DND-41 (cell line): ENCODE data around the gene SPEF2.

Experiments used
- ATAC-seq: fragments of 200-7000 bp; cut with Tn5 transposase; 3 replicates; pipeline ENCODE4 v1.9.1; 2021; ENCODE audit warnings: low read depth; ENCODE audit not compliant: insufficient read depth
- DNase-seq: peaks from one replicate; pipeline ENCODE4 v3.0.0-alpha.2; 2020
- H2AFZ ChIP-seq: 2 replicates; pipeline ENCODE4 v1.6.0; 2012; ENCODE audit warnings: low read depth, low read length
- H3K27ac ChIP-seq: 2 replicates; pipeline ENCODE4 v1.5.1; 2012; ENCODE audit warnings: low read length, inconsistent platforms
- H3K27me3 ChIP-seq: fragments of 200-600 bp; sonication (generic); 2 replicates; pipeline ENCODE4 v1.6.0; 2012; ENCODE audit warnings: low read length, mild to moderate bottlenecking, inconsistent platforms; ENCODE audit not compliant: insufficient read depth, poor library complexity
- H3K36me3 ChIP-seq: 2 replicates; pipeline ENCODE4 v1.5.1; 2012; ENCODE audit warnings: low read length, inconsistent platforms; ENCODE audit not compliant: insufficient read depth
- H3K4me1 ChIP-seq: 2 replicates; pipeline ENCODE4 v1.5.1; 2012; ENCODE audit warnings: mild to moderate bottlenecking, low read length; ENCODE audit not compliant: insufficient read depth
- H3K4me2 ChIP-seq: 2 replicates; pipeline ENCODE4 v1.6.0; 2012; ENCODE audit warnings: mild to moderate bottlenecking, moderate library complexity, low read length, inconsistent platforms; ENCODE audit not compliant: insufficient read depth
- H3K4me3 ChIP-seq, 2 experiments: fragments of 200-600 bp in 1 of 2; shearing (Covaris generic) in 1 of 2; 2 replicates each; pipeline ENCODE4 v1.5.1; 2012 to 2016; ENCODE audit warnings: inconsistent platforms in 2 of 2, low read length in 2 of 2, mild to moderate bottlenecking in 2 of 2, low read depth in 1 of 2, moderate library complexity in 1 of 2
- H3K79me2 ChIP-seq: 2 replicates; pipeline ENCODE4 v1.6.0; 2012; ENCODE audit warnings: low read length, inconsistent platforms; ENCODE audit not compliant: insufficient read depth
- H3K9ac ChIP-seq: 2 replicates; pipeline ENCODE4 v1.6.0; 2012; ENCODE audit warnings: low read depth, mild to moderate bottlenecking, inconsistent platforms, low read length, moderate library complexity
- H3K9me3 ChIP-seq: 2 replicates; pipeline ENCODE4 v1.5.1; 2012; ENCODE audit warnings: low read length, moderate library complexity, mild to moderate bottlenecking, inconsistent platforms; ENCODE audit not compliant: insufficient read depth, severe bottlenecking
- H4K20me1 ChIP-seq: 2 replicates; pipeline ENCODE4 v1.6.0; 2012; ENCODE audit warnings: low read length; ENCODE audit not compliant: insufficient read depth
- CTCF ChIP-seq: IDR thresholded peaks from 2 replicates; pipeline ENCODE4 v1.5.1; 2012; ENCODE audit warnings: borderline replicate concordance, low read length, moderate library complexity, mild to moderate bottlenecking; ENCODE audit not compliant: poor library complexity, severe bottlenecking; ENCODE audit errors: extremely low read depth
- EZH2 ChIP-seq: IDR thresholded peaks from 3 replicates; pipeline ENCODE4 v1.6.1; 2012; ENCODE audit warnings: borderline replicate concordance, low read depth, mild to moderate bottlenecking, moderate library complexity, low read length, inconsistent platforms; ENCODE audit not compliant: severe bottlenecking

The SPEF2 gene

GRCh38 chr5:35681911-35682310 is 64.2 kb downstream of the SPEF2 start:
- no peak overlapping the region for H2AFZ ChIP-seq
- no peaks in the 10 kb centered on the region for H3K9me3 ChIP-seq
- no peak overlapping the region for H3K4me3 ChIP-seq
- TF ChIP-seq EZH2 (no peak), CTCF (no peak)
- peaks cover 8% of the 10 kb centered on the region for H3K4me1 ChIP-seq
- H3K9ac ChIP-seq, result no peak overlapping the region
- no peak overlapping the region for H3K4me2 ChIP-seq
- ATAC-seq (no peak), DNase-seq (no peak)
- no peaks in the 10 kb centered on the region for H4K20me1 ChIP-seq
- no peaks in the 10 kb centered on the region for H3K27me3 ChIP-seq
- H3K36me3 ChIP-seq, result no peaks in the 10 kb centered on the region
- H3K27ac ChIP-seq, result no peak overlapping the region
- H3K79me2 ChIP-seq, result no peaks in the 10 kb centered on the region

GRCh38 chr5:35683466-35683865 is 65.8 kb downstream of the SPEF2 start:
- Histone ChIP-seq H3K9me3 (no peaks in the 10 kb centered on the region), H3K79me2 (no peaks in the 10 kb centered on the region), H3K4me3 (no peak overlapping the region), H3K4me2 (no peak overlapping the region), H4K20me1 (no peaks in the 10 kb centered on the region), H3K27ac (no peak overlapping the region), H2AFZ (no peak overlapping the region), H3K27me3 (no peaks in the 10 kb centered on the region), H3K36me3 (no peaks in the 10 kb centered on the region), H3K9ac (no peak overlapping the region), H3K4me1 (peaks cover 8% of the 10 kb centered on the region)
- TF ChIP-seq EZH2 (no peak), CTCF (no peak)
- no peak for ATAC-seq
- no peak for DNase-seq

- Histone ChIP-seq H3K27ac (no peak overlapping the region), H3K27me3 (no peaks in the 10 kb centered on the region), H3K4me2 (no peak overlapping the region), H3K9me3 (no peaks in the 10 kb centered on the region), H3K4me1 (no peaks in the 10 kb centered on the region), H4K20me1 (no peaks in the 10 kb centered on the region), H3K36me3 (no peaks in the 10 kb centered on the region), H2AFZ (no peak overlapping the region), H3K9ac (no peak overlapping the region), H3K79me2 (no peaks in the 10 kb centered on the region), H3K4me3 (no peak overlapping the region)
- DNase-seq (no peak), ATAC-seq (no peak)
- TF ChIP-seq EZH2, result no peak
- TF ChIP-seq CTCF, result no peak
Measured at GRCh38 chr5:35685161-35685560, 67.5 kb downstream of the SPEF2 start.

- Histone ChIP-seq H4K20me1 (no peaks in the 10 kb centered on the region), H2AFZ (peak overlapping the region; percentile 45; the same call in 1 of the 2 replicates), H3K4me1 (no peaks in the 10 kb centered on the region), H3K36me3 (no peaks in the 10 kb centered on the region), H3K9ac (no peak overlapping the region), H3K27me3 (no peaks in the 10 kb centered on the region), H3K79me2 (no peaks in the 10 kb centered on the region), H3K4me2 (no peak overlapping the region), H3K27ac (no peak overlapping the region), H3K4me3 (no peak overlapping the region), H3K9me3 (no peaks in the 10 kb centered on the region)
- no peak for DNase-seq
- ATAC-seq, result no peak
- TF ChIP-seq CTCF (no peak), EZH2 (no peak)
Measured at GRCh38 chr5:35687961-35688360, 70.3 kb downstream of the SPEF2 start.
